ENCODE measurements around the gene CDKN2AIP. TPM values are rescaled to one million over a fixed set of nuclear protein-coding genes. Genes with fewer than 3 reads are reported as not detected.

CDKN2AIP gene
- total and polyA plus RNA-seq, 2 of the 4 experiments (the other 2 are of a cell fraction) = 11.0 to 16.8 TPM

DNA sequence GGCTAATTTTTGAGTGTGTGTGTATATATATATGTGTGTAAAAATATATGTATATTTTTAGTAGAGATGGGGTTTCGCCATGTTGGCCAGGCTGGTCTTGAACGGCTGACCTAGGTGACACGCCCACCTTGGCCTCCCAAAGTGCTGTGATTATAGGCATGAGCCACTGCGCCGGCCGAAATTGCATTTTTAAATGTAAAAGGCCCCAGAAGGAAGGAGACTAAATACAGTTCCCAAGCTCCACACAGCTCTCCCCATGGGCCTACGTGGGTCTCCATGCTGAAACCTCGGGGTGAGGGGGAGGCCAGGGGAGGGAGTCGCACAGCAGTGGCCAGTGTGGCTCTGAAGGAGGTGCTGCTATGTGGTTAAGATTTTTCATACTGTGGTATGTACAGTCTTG, 12.8 kb upstream of the CDKN2AIP start:
- no CpG with 5 or more reads among the region's 9 CpGs for WGBS, 2 experiments (ENCODE audit: extremely low coverage in 2 of 2, insufficient read length in 1 of 2)
- ATAC-seq (ENCODE audit: low read depth) = no peak
- DNase-seq = no peak
- ChIA-PET CTCF (interaction anchor here (1.1 kb wide), 1 partner anchor 12 kb away, joined by 4 read pairs; no protein-coding TSS in a partner anchor), POLR2A (ENCODE audit: unreplicated experiment) (no interaction called here)
- BruUV-seq (replicated peaks) = no TSS peak
- in situ Hi-C loops (cut with MboI; ENCODE audit: low sequenced_read_pairs) = no loop called here
- H3K4me2 ChIP-seq (ENCODE audit: low read depth, low read length) = no peak overlapping the region
- no peak overlapping the region for H3K56ac ChIP-seq (ENCODE audit: extremely low read depth, insufficient read depth, low read length)
- no peaks in the 10 kb centered on the region for H4K20me1 ChIP-seq (ENCODE audit: insufficient read depth, low read length)
- H2AK9ac ChIP-seq (replicated peaks; ENCODE audit: low read depth, low read length, poor library complexity) = no peak overlapping the region
- H3K23ac ChIP-seq (ENCODE audit: low read depth, low read length) = no peak overlapping the region
- H3K9me1 ChIP-seq (ENCODE audit: insufficient read depth, low read length) = no peaks in the 10 kb centered on the region
- H3K27ac ChIP-seq (ENCODE audit: insufficient read depth, low read length) = no peak overlapping the region
- no peak overlapping the region for H4K8ac ChIP-seq (ENCODE audit: low read depth in 2 of 2, low read length in 2 of 2)
- H3K4ac ChIP-seq (ENCODE audit: low read depth, low read length) = no peak overlapping the region
- no peak overlapping the region for H3K4me3 ChIP-seq (ENCODE audit: insufficient read depth, low read depth, low read length)
- no peak overlapping the region for H2BK20ac ChIP-seq (ENCODE audit: low read depth, low read length)
- H3K14ac ChIP-seq (replicated peaks; ENCODE audit: low read depth, low read length) = no peak overlapping the region
- H4K5ac ChIP-seq (ENCODE audit: low read depth, low read length) = no peak overlapping the region
- no peaks in the 10 kb centered on the region for H3K79me1 ChIP-seq (ENCODE audit: low read depth in 1 of 2, low read length in 2 of 2)
- TF ChIP-seq FOS (IDR thresholded peaks at IDR 0.05; ENCODE audit: low read depth, low read length) = no peak
- no peak for TF ChIP-seq CEBPB (IDR thresholded peaks at IDR 0.05; ENCODE audit: low read depth, low read length)
- TF ChIP-seq, protein P1, sequence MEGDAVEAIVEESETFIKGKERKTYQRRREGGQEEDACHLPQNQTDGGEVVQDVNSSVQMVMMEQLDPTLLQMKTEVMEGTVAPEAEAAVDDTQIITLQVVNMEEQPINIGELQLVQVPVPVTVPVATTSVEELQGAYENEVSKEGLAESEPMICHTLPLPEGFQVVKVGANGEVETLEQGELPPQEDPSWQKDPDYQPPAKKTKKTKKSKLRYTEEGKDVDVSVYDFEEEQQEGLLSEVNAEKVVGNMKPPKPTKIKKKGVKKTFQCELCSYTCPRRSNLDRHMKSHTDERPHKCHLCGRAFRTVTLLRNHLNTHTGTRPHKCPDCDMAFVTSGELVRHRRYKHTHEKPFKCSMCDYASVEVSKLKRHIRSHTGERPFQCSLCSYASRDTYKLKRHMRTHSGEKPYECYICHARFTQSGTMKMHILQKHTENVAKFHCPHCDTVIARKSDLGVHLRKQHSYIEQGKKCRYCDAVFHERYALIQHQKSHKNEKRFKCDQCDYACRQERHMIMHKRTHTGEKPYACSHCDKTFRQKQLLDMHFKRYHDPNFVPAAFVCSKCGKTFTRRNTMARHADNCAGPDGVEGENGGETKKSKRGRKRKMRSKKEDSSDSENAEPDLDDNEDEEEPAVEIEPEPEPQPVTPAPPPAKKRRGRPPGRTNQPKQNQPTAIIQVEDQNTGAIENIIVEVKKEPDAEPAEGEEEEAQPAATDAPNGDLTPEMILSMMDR (conservative IDR thresholded peaks at IDR 0.05; ENCODE audit: low read depth, low read length) = no peak
- TF ChIP-seq RCOR1 (IDR thresholded peaks at IDR 0.05; ENCODE audit: insufficient replicate concordance, low read length) = no peak
- TF ChIP-seq, protein P2, sequence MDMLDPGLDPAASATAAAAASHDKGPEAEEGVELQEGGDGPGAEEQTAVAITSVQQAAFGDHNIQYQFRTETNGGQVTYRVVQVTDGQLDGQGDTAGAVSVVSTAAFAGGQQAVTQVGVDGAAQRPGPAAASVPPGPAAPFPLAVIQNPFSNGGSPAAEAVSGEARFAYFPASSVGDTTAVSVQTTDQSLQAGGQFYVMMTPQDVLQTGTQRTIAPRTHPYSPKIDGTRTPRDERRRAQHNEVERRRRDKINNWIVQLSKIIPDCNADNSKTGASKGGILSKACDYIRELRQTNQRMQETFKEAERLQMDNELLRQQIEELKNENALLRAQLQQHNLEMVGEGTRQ (IDR thresholded peaks at IDR 0.05; ENCODE audit: low read depth, low read length) = no peak
- TF ChIP-seq, protein P3, sequence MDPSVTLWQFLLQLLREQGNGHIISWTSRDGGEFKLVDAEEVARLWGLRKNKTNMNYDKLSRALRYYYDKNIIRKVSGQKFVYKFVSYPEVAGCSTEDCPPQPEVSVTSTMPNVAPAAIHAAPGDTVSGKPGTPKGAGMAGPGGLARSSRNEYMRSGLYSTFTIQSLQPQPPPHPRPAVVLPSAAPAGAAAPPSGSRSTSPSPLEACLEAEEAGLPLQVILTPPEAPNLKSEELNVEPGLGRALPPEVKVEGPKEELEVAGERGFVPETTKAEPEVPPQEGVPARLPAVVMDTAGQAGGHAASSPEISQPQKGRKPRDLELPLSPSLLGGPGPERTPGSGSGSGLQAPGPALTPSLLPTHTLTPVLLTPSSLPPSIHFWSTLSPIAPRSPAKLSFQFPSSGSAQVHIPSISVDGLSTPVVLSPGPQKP (IDR thresholded peaks at IDR 0.05; ENCODE audit: borderline replicate concordance, low read depth, low read length) = no peak
- TF ChIP-seq POLR2A (IDR thresholded peaks at IDR 0.05; ENCODE audit: low read depth, low read length) = no peak
- no peak for TF ChIP-seq SMC3 (IDR thresholded peaks at IDR 0.05; ENCODE audit: low read depth, low read length)
- TF ChIP-seq MXI1 (IDR thresholded peaks at IDR 0.05; ENCODE audit: borderline replicate concordance, low read depth, low read length) = no peak
- no peak for TF ChIP-seq RFX5 (IDR thresholded peaks at IDR 0.05; ENCODE audit: low read depth, low read length)
- no peak for TF ChIP-seq BHLHE40 (IDR thresholded peaks at IDR 0.05; ENCODE audit: low read depth, low read length)
- no peak for TF ChIP-seq MAZ (IDR thresholded peaks at IDR 0.05; ENCODE audit: borderline replicate concordance, low read depth, low read length)
- TF ChIP-seq RAD21 (IDR thresholded peaks at IDR 0.05; ENCODE audit: low read length) = no peak
- no peak for TF ChIP-seq CHD1 (IDR thresholded peaks at IDR 0.05; ENCODE audit: low read depth, low read length)
- no peak for TF ChIP-seq MAFK (IDR thresholded peaks at IDR 0.05; ENCODE audit: low read depth, low read length)
- TF ChIP-seq NFE2L2 (IDR thresholded peaks at IDR 0.05; ENCODE audit: low read depth, low read length) = no peak
- no peak overlapping the region for H2AK5ac ChIP-seq (ENCODE audit: low read depth, low read length)
- no peak overlapping the region for H2BK15ac ChIP-seq (ENCODE audit: low read depth, low read length)
- H3K9me3 ChIP-seq (ENCODE audit: control insufficient read depth, insufficient read depth, low read length) = no peaks in the 10 kb centered on the region
- H2BK5ac ChIP-seq (ENCODE audit: low read depth, low read length, poor library complexity, severe bottlenecking) = no peak overlapping the region
- H3K4me1 ChIP-seq (ENCODE audit: control insufficient read depth, insufficient read depth, low read length) = no peaks in the 10 kb centered on the region
- intact Hi-C loops (cut with micrococcal nuclease) = no loop called here
- no peaks in the 10 kb centered on the region; the same call in 1 of the 2 replicates for H3K27me3 ChIP-seq (ENCODE audit: control insufficient read depth, insufficient read depth, low read length)
- H2AFZ ChIP-seq (replicated peaks; ENCODE audit: low read length, poor library complexity) = no peak overlapping the region
- H4K91ac ChIP-seq (ENCODE audit: insufficient read depth, low read depth, low read length) = no peak overlapping the region
- no peak overlapping the region for H3K9ac ChIP-seq (ENCODE audit: low read depth, low read length)
- no peaks in the 10 kb centered on the region for H3K36me3 ChIP-seq (ENCODE audit: control insufficient read depth, insufficient read depth, low read length)
- H3K18ac ChIP-seq (ENCODE audit: low read depth, low read length) = no peak overlapping the region
- dilution Hi-C loops (cut with HindIII; ENCODE audit: low sequenced_read_pairs, unreplicated experiment) = no loop called here
- no peak overlapping the region for H2BK120ac ChIP-seq (ENCODE audit: low read depth, low read length)

Data from IMR-90 (cell line).